Measurements from ENCODE around the gene DEGS2. TPM values are rescaled to one million over a fixed set of nuclear protein-coding genes. Genes with fewer than 3 reads are reported as not detected.

DEGS2 gene
- total RNA-seq, 4 donors from 2014 or later: 23.8 to 116 (median 27.3) TPM

- Histone ChIP-seq H3K4me3 (no peak overlapping the region), H3K27me3 (no peaks in the 10 kb centered on the region), H3K9me3 (no peaks in the 10 kb centered on the region), H3K27ac (no peak overlapping the region), H3K4me1 (peaks cover 0 to 7% (median 0%) of the 10 kb centered on the region in 3 donors), H3K36me3 (no peaks in the 10 kb centered on the region)
- no peak for DNase-seq
- intact Hi-C loops (cut with DNase I): no loop called here
- TF ChIP-seq POLR2A (IDR thresholded peaks at IDR 0.05) (no peak), CTCF (IDR thresholded peaks at IDR 0.05) (no peak)
- 46 to 55% methylated on average over 4 of the region's 4 CpGs for WGBS, 2 donors
These were observed 43.3 kb upstream of the DEGS2 start for GRCh38 chr14:100202712-100203111.

GRCh38 chr14:100201701-100202100 lies 42.3 kb upstream of the DEGS2 start:
- TF ChIP-seq POLR2A (IDR thresholded peaks at IDR 0.05) (no peak), CTCF (IDR thresholded peaks at IDR 0.05) (no peak)
- Histone ChIP-seq H3K27me3 (no peaks in the 10 kb centered on the region), H3K27ac (no peak overlapping the region), H3K4me3 (no peak overlapping the region), H3K4me1 (peaks cover 0 to 7% (median 0%) of the 10 kb centered on the region in 3 donors), H3K36me3 (no peaks in the 10 kb centered on the region), H3K9me3 (no peaks in the 10 kb centered on the region)
- DNase-seq: no peak
- intact Hi-C loops (cut with DNase I): no loop called here
- WGBS, 2 donors: 83 to 88% methylated on average over 5 of the region's 5 CpGs

- no peak for DNase-seq
These were observed 40.9 kb upstream of the DEGS2 start for GRCh38 chr14:100200311-100200710.

GRCh38 chr14:100199240-100199860 lies 39.9 kb upstream of the DEGS2 start:
- WGBS, 2 donors: 70 to 81% methylated on average over 5 to 7 of the region's 8 CpGs
- intact Hi-C loops (cut with DNase I): no loop called here

More at GRCh38 chr14:100200311-100200710, 40.9 kb upstream of the DEGS2 start:
- Histone ChIP-seq H3K36me3 (no peaks in the 10 kb centered on the region), H3K27ac (no peak overlapping the region), H3K4me1 (peaks cover 0 to 7% (median 0%) of the 10 kb centered on the region in 3 donors), H3K4me3 (no peak overlapping the region), H3K27me3 (no peaks in the 10 kb centered on the region), H3K9me3 (no peaks in the 10 kb centered on the region)
- 84 to 92% methylated on average over 3 of the region's 3 CpGs for WGBS, 2 donors
- TF ChIP-seq CTCF (IDR thresholded peaks at IDR 0.05) (no peak), POLR2A (IDR thresholded peaks at IDR 0.05) (no peak)
- intact Hi-C loops (cut with DNase I): no loop called here

More at GRCh38 chr14:100199240-100199860, 39.9 kb upstream of the DEGS2 start:
- DNase-seq: no peak
- no peaks in the 10 kb centered on the region for H3K27me3 ChIP-seq
- H3K9me3 ChIP-seq: no peaks in the 10 kb centered on the region
- no peak for TF ChIP-seq CTCF (IDR thresholded peaks at IDR 0.05)
- TF ChIP-seq POLR2A (IDR thresholded peaks at IDR 0.05): no peak
- H3K36me3 ChIP-seq: no peaks in the 10 kb centered on the region
- H3K27ac ChIP-seq: no peak overlapping the region
- peaks cover 0 to 3% (median 0%) of the 10 kb centered on the region in 3 donors for H3K4me1 ChIP-seq
- H3K4me3 ChIP-seq: no peak overlapping the region
